Prostate gland (tissue), 2 donors: ENCODE data around the gene ZNF19.

ENCODE experiments used
- POLR2A ChIP-seq: fragments of 450-650 bp; IDR thresholded peaks from one replicate; pipeline ENCODE4 v1.6.1; 2016; ENCODE audit warnings: antibody characterized with exemption, mild to moderate bottlenecking
- POLR2AphosphoS5 ChIP-seq: sonication (generic); formaldehyde crosslinking; IDR thresholded peaks from one replicate; pipeline ENCODE4 v1.6.1; 2017; ENCODE audit warnings: antibody characterized with exemption
- TF ChIP-seq, protein P1 (sequence below), 4 experiments: fragments of 200-600 bp in 2 of 4; fragments of 450-650 bp in 2 of 4; sonication (generic) in 2 of 4; IDR thresholded peaks; 1 replicate in 3 of 4; 2 replicates in 1 of 4; pipeline ENCODE4 v1.5.1; 2016 to 2019; ENCODE audit warnings: antibody characterized with exemption in 4 of 4, mild to moderate bottlenecking in 2 of 4, moderate library complexity in 2 of 4

DNA sequence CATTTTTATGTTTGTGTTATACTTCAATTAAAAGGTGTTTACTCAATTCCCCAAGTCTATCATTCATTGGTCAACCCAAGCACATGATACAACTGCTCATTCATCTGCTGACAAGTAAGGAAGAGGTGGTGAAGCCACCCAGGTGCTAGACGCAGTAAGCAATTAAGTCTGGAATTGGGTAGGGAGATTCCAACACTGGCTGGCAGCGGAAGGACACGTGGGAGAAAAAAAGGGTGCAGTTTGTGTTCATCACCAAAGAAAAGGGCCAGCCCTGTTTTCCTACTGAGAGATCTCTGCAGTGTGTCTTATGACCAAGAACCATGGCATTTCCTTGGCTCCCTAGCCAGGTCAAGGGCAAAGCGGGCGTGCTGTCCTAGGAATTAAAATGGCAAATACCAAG lies 15.2 kb downstream of the ZNF19 start:
- TF ChIP-seq, protein P1, sequence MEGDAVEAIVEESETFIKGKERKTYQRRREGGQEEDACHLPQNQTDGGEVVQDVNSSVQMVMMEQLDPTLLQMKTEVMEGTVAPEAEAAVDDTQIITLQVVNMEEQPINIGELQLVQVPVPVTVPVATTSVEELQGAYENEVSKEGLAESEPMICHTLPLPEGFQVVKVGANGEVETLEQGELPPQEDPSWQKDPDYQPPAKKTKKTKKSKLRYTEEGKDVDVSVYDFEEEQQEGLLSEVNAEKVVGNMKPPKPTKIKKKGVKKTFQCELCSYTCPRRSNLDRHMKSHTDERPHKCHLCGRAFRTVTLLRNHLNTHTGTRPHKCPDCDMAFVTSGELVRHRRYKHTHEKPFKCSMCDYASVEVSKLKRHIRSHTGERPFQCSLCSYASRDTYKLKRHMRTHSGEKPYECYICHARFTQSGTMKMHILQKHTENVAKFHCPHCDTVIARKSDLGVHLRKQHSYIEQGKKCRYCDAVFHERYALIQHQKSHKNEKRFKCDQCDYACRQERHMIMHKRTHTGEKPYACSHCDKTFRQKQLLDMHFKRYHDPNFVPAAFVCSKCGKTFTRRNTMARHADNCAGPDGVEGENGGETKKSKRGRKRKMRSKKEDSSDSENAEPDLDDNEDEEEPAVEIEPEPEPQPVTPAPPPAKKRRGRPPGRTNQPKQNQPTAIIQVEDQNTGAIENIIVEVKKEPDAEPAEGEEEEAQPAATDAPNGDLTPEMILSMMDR (IDR thresholded peaks at IDR 0.05): no peak
- TF ChIP-seq POLR2A (no peak), POLR2AphosphoS5 (no peak)
